Stomach (tissue), 9 donors: ENCODE results near the gene ZNF778. TPM values are rescaled to one million over a fixed set of nuclear protein-coding genes. Genes with fewer than 3 reads are reported as not detected.
A peak's percentile ranks its signal among the peaks of the same experiment; 100 is the strongest.

Source experiments
- DNase-seq, 2 donors: peaks; one replicate each; pipeline versions ENCODE4 v3.0.0 to v3.0.0-alpha.2; 2013 to 2019
- H3K27ac ChIP-seq, 5 donors: fragments of 200-600 bp in 4 of 5; sonication (generic) in 4 of 5; one replicate each; pipeline ENCODE4 v1.5.1; 2013 to 2019; ENCODE audit warnings: mild to moderate bottlenecking in 1 of 5, moderate library complexity in 1 of 5
- H3K27me3 ChIP-seq, 3 donors: fragments of 200-600 bp; sonication (generic); one replicate each; pipeline ENCODE4 v1.5.1; 2017 to 2019; ENCODE audit warnings: mixed run types in 1 of 3
- H3K36me3 ChIP-seq, 4 donors: fragments of 200-600 bp; sonication (generic); 1 replicate in 3 of 4; 2 replicates in 1 of 4; pipeline ENCODE4 v1.5.1; 2016 to 2019
- H3K4me1 ChIP-seq, 4 donors: fragments of 200-600 bp; sonication (generic); one replicate each; pipeline ENCODE4 v1.5.1; 2016 to 2019
- H3K4me3 ChIP-seq, 4 donors: fragments of 200-600 bp; sonication (generic) in 3 of 4; one replicate each; pipeline ENCODE4 v1.5.1; 2016 to 2019; ENCODE audit warnings: mild to moderate bottlenecking in 1 of 4
- H3K9me3 ChIP-seq, 4 donors: fragments of 200-600 bp; sonication (generic); one replicate each; pipeline ENCODE4 v1.5.1; 2016 to 2019
- EP300 ChIP-seq: sonication (generic); formaldehyde crosslinking; IDR thresholded peaks from one replicate; pipeline ENCODE4 v1.6.1; 2017; ENCODE audit warnings: antibody characterized with exemption
- POLR2A ChIP-seq, 4 donors: fragments of 450-650 bp; IDR thresholded peaks; one replicate each; pipeline ENCODE4 v1.6.1; 2016; ENCODE audit warnings: antibody characterized with exemption in 4 of 4, control low read depth in 2 of 4, mild to moderate bottlenecking in 1 of 4, moderate library complexity in 1 of 4
- POLR2AphosphoS5 ChIP-seq, 3 donors: sonication (generic); formaldehyde crosslinking; IDR thresholded peaks; one replicate each; pipeline ENCODE4 v1.6.1; 2016; ENCODE audit warnings: antibody characterized with exemption in 3 of 3
- WGBS, 5 donors: extraction: QIAGEN DNeasy Blood & Tissue Kit in 3 of 5; methylation state at CpG; one replicate each; pipeline versions ENCODE4 v1.1.5 to v1.1.7; 2013 to 2018; 5-methylcytosine and 5-hydroxymethylcytosine counted together
- intact Hi-C: fragments of 100-400 bp; cut with DNase I; formaldehyde crosslinking; loops from one replicate; pipeline ENCODE4 v1.15.1; 2023; ENCODE audit warnings: low total_unique reads
- polyA plus RNA-seq, 3 donors: library from polyadenylated mRNA; stranded (reverse); fragments of 200-250 nt; gene quantifications; one replicate each; pipeline ENCODE4 v1.2.3, GENCODE V29; 2013
- total RNA-seq, 5 donors: library from RNA; depleted of rRNA; stranded (reverse); fragments of >200 nt; gene quantifications; one replicate each; pipeline versions ENCODE4 v1.1.0 to v1.2.3, GENCODE V29; 2014 to 2016
- TF ChIP-seq, protein P1 (sequence below), 7 experiments: fragments of 450-650 bp in 4 of 7; fragments of 200-600 bp in 3 of 7; sonication (generic) in 3 of 7; IDR thresholded peaks; one replicate each; pipeline ENCODE4 v1.5.1; 2016 to 2019; ENCODE audit warnings: antibody characterized with exemption in 7 of 7, control low read depth in 2 of 7, mild to moderate bottlenecking in 1 of 7
- donor health status: healthy with polysubstance abuse.
- donor health status: Bipolar disorder and iron deficiency.
- donor health status: healthy.

The ZNF778 gene
- total and polyA plus RNA-seq, 8 donors = 1.2 to 11.7 (median 4.5) TPM

DNA sequence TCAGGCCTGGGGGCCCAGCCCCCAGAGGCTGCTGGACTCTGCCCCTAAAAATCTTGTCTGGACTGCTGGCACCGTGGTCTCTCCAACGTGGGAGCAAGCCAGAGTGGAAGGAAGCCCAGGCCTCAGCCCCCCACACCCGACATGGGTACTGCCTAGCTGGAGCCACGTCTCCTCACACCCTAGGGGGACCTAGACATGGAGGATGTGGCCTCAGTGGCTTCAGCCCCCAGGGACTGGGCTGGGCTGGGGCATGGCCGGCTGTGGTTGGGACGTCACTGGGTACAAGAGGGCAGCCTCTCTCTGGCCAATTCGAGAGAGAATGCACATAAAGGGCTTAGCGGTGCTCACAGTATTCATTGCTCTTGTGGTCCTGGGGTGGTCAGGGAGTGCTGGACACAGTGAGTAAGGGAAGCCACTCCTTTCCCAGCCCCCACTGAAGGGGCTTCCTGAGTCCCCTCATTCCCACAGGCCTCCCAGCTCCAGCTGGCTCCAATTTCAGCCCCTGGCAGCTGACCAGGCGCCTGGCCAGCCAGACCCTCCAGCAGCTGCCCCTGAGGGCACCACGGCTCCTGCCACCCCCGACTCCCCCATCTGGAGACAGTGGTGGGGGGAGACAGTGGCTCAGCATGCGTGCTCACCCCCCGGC lies 44.9 kb upstream of the ZNF778 start:
- Histone ChIP-seq H3K4me1 (peaks cover 17 to 24% (median 21%) of the 10 kb centered on the region in 4 donors), H3K9me3 (no peaks in the 10 kb centered on the region), H3K27me3 (peaks cover 0 to 100% (median 35%) of the 10 kb centered on the region in 3 donors), H3K27ac (no peak overlapping the region), H3K36me3 (no peaks in the 10 kb centered on the region), H3K4me3 (no peak overlapping the region)
- peak in 1 of 2 donors; percentile 57 for DNase-seq
- no peak for TF ChIP-seq EP300
- TF ChIP-seq, protein P1, sequence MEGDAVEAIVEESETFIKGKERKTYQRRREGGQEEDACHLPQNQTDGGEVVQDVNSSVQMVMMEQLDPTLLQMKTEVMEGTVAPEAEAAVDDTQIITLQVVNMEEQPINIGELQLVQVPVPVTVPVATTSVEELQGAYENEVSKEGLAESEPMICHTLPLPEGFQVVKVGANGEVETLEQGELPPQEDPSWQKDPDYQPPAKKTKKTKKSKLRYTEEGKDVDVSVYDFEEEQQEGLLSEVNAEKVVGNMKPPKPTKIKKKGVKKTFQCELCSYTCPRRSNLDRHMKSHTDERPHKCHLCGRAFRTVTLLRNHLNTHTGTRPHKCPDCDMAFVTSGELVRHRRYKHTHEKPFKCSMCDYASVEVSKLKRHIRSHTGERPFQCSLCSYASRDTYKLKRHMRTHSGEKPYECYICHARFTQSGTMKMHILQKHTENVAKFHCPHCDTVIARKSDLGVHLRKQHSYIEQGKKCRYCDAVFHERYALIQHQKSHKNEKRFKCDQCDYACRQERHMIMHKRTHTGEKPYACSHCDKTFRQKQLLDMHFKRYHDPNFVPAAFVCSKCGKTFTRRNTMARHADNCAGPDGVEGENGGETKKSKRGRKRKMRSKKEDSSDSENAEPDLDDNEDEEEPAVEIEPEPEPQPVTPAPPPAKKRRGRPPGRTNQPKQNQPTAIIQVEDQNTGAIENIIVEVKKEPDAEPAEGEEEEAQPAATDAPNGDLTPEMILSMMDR (IDR thresholded peaks at IDR 0.05) = no peak
- no peak for TF ChIP-seq POLR2AphosphoS5 (IDR thresholded peaks at IDR 0.05)
- TF ChIP-seq POLR2A (IDR thresholded peaks at IDR 0.05) = no peak
- intact Hi-C loops = loop anchor here (10.0 kb wide), 1 partner anchor 438 kb away; no protein-coding TSS in a partner anchor
- WGBS, 5 donors = 49 to 57% (median 54%) methylated on average over 7 to 13 of the region's 13 CpGs

DNA sequence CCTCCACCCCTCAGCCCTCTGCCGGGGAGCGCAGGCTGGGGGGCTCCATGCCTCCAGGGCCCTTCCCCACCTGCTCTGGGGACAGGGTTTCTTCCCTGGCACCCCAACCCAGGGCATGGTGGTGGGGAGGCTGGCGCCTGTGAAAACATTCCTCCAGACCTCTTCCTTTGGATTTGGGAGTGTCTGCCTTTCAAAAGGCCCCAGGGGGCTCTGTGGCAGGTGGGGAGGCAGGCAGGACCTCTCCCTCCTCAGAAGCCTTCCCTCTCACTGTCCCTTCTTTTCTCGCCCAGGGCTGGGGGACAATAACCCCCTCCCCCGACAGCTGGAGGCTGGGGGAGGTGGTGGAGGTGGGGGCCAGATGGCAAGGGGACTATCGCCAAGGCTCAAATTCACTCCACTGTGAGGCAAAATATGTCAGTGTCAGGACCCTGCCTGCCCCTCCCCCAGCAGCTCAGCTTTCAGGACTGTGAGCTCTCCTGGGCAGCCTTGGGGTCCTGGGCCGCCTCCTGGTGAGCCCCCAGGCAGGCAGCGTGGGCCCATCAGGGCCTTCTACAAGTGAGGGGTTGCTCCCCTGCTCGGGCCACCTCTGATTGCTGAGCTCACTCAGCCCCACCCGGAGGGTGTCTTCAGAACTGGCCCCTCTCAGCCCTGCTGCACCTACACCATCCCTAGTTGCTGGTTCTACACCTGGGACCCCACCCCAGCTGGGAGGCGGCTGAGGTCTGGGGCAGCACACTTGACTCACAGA lies 44.2 kb upstream of the ZNF778 start:
- H3K36me3 ChIP-seq = no peaks in the 10 kb centered on the region
- peaks cover 17 to 22% (median 20%) of the 10 kb centered on the region in 4 donors for H3K4me1 ChIP-seq
- no peak for DNase-seq
- no peak overlapping the region for H3K4me3 ChIP-seq
- TF ChIP-seq, protein P1 (IDR thresholded peaks at IDR 0.05) = no peak
- TF ChIP-seq EP300 (no peak), POLR2AphosphoS5 (IDR thresholded peaks at IDR 0.05) (no peak), POLR2A (IDR thresholded peaks at IDR 0.05) (no peak)
- peaks cover 0 to 100% (median 28%) of the 10 kb centered on the region in 3 donors for H3K27me3 ChIP-seq
- intact Hi-C loops = loop anchor here (10.0 kb wide), 1 partner anchor 439 kb away; no protein-coding TSS in a partner anchor
- 53 to 69% (median 56%) methylated on average over 5 to 11 of the region's 11 CpGs for WGBS, 5 donors
- H3K27ac ChIP-seq = no peak overlapping the region
- H3K9me3 ChIP-seq = no peaks in the 10 kb centered on the region

DNA sequence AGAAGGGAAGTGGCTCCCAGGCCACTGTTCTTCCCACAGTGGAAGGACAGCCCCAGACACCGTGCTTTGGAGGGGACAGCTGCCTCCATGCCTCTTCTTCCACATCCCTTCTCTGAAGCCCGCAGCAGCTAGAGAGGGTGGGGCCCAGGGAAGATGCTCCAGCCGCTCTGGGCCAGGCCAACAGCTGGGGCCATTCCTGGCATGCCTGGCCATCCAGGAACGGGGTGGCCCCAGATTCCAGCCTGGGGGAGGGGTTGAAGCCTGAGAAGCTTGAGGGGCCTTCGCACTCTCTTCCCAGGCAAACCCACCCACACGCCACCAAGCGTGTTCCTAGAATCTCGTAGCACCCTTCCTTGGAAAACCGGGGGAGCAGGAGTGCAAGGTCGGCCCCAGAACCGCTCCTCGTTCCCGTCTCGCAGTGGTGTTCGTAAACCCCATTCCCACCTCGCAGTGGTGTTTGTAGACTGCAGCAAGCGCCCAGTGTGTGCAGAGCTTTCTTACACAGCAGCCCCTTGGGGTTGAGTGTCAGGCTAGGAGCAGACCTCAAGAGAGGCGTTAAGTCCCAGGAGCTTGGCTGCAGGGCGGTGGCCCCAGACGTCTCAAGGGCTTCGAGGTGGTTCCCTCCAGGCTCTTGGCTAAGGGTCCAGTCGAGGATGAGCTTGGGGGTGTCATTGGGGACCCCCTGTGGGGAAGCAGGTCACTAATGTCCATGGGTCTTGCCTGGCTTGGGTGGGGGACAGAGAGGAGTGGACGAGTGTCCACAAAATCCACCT lies 43.3 kb upstream of the ZNF778 start:
- Histone ChIP-seq H3K27me3 (peaks cover 0 to 100% (median 19%) of the 10 kb centered on the region in 3 donors), H3K27ac (no peak overlapping the region), H3K4me3 (no peak overlapping the region), H3K36me3 (no peaks in the 10 kb centered on the region), H3K4me1 (peaks cover 17 to 22% (median 20%) of the 10 kb centered on the region in 4 donors), H3K9me3 (no peaks in the 10 kb centered on the region)
- 73 to 76% (median 75%) methylated on average over 22 to 23 of the region's 23 CpGs for WGBS, 5 donors
- intact Hi-C loops = loop anchor here (10.0 kb wide), 1 partner anchor 439 kb away; no protein-coding TSS in a partner anchor
- no peak for DNase-seq
- TF ChIP-seq POLR2A (IDR thresholded peaks at IDR 0.05) (no peak), POLR2AphosphoS5 (IDR thresholded peaks at IDR 0.05) (no peak), EP300 (no peak)
- TF ChIP-seq, protein P1 (IDR thresholded peaks at IDR 0.05) = no peak

DNA sequence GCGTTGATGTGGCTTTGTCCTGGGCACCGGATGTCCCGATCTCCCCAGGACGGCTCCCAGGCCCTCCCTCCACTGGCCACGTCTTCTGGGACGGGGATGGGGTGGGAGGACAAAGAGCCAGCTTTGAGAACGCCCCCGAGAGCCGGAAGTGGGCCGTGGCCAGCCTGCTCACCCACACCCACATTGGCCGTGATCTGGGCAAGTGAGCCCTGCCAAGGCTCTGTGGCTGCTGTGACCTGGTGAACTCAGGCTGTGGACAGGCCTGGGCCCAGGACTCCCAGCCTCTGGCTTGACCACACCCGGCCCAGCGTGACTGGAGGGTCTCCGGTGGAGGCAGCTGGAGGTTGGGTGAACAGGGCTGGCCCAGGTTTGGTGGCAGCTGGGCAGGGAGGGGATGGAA lies 42.6 kb upstream of the ZNF778 start:
- 52 to 80% (median 72%) methylated on average over 3 to 14 of the region's 14 CpGs for WGBS, 5 donors
- no peaks in the 10 kb centered on the region for H3K9me3 ChIP-seq
- no peak overlapping the region for H3K27ac ChIP-seq
- H3K27me3 ChIP-seq = peaks cover 0 to 100% (median 13%) of the 10 kb centered on the region in 3 donors
- DNase-seq = no peak
- H3K36me3 ChIP-seq = no peaks in the 10 kb centered on the region
- peaks cover 17 to 22% (median 20%) of the 10 kb centered on the region in 4 donors for H3K4me1 ChIP-seq
- H3K4me3 ChIP-seq = no peak overlapping the region
- intact Hi-C loops = loop anchor here (10.0 kb wide), 1 partner anchor 440 kb away; no protein-coding TSS in a partner anchor
- no peak for TF ChIP-seq EP300
- no peak for TF ChIP-seq POLR2AphosphoS5 (IDR thresholded peaks at IDR 0.05)
- TF ChIP-seq POLR2A (IDR thresholded peaks at IDR 0.05) = no peak
- TF ChIP-seq, protein P1 (IDR thresholded peaks at IDR 0.05) = no peak
